Endodermal cell (in vitro differentiated cells): ENCODE measurements around the gene VPS41. TPM values are rescaled to one million over a fixed set of nuclear protein-coding genes. Genes with fewer than 3 reads are reported as not detected.

Experiments
- DNase-seq: peaks from one replicate; pipeline ENCODE4 v3.0.0-alpha.2; 2017
- H3K27ac ChIP-seq: 2 replicates; pipeline ENCODE4 v1.5.1; 2013; ENCODE audit warnings: mild to moderate bottlenecking, low read depth, low read length, moderate library complexity
- H3K27me3 ChIP-seq: 2 replicates; pipeline ENCODE4 v1.6.1; 2013; ENCODE audit warnings: mild to moderate bottlenecking, low read length, moderate library complexity; ENCODE audit not compliant: insufficient read depth, control insufficient read depth, poor library complexity, severe bottlenecking
- H3K36me3 ChIP-seq: 2 replicates; pipeline ENCODE4 v1.7.0; 2013; ENCODE audit warnings: mild to moderate bottlenecking, low read length, moderate library complexity; ENCODE audit not compliant: control insufficient read depth, insufficient read depth
- H3K4me1 ChIP-seq: one replicate; pipeline ENCODE4 v1.7.0; 2013; ENCODE audit warnings: low read length; ENCODE audit not compliant: control insufficient read depth, insufficient read depth
- H3K4me3 ChIP-seq: 2 replicates; pipeline ENCODE4 v1.5.1; 2013; ENCODE audit warnings: mild to moderate bottlenecking, low read length, moderate library complexity
- H3K9ac ChIP-seq: 2 replicates; pipeline ENCODE4 v1.6.1; 2013; ENCODE audit warnings: mild to moderate bottlenecking, low read length, moderate library complexity; ENCODE audit not compliant: poor library complexity, severe bottlenecking; ENCODE audit errors: extremely low read depth
- H3K9me3 ChIP-seq: 2 replicates; pipeline ENCODE4 v1.6.1; 2013; ENCODE audit warnings: mild to moderate bottlenecking, low read length, moderate library complexity; ENCODE audit not compliant: control insufficient read depth
- H3K27ac Mint-ChIP-seq: 2 replicates; pipeline ENCODE4 v1.8.0; 2020; ENCODE audit warnings: mixed read lengths
- H3K27me3 Mint-ChIP-seq: 2 replicates; pipeline ENCODE4 v1.8.0; 2021; ENCODE audit warnings: mild to moderate bottlenecking, mixed read lengths; ENCODE audit not compliant: insufficient read depth
- H3K36me3 Mint-ChIP-seq: 2 replicates; pipeline ENCODE4 v1.8.0; 2020; ENCODE audit warnings: low read depth, mixed read lengths
- H3K4me1 Mint-ChIP-seq: 2 replicates; pipeline ENCODE4 v1.8.0; 2020; ENCODE audit warnings: mixed read lengths
- H3K4me3 Mint-ChIP-seq: 2 replicates; pipeline ENCODE4 v1.8.0; 2020; ENCODE audit warnings: mild to moderate bottlenecking, moderate library complexity, mixed read lengths
- H3K9me3 Mint-ChIP-seq: 2 replicates; pipeline ENCODE4 v1.8.0; 2020; ENCODE audit warnings: mild to moderate bottlenecking, mixed read lengths
- WGBS, 2 experiments: methylation state at CpG; one replicate each; pipeline versions ENCODE4 v1.1.5 to v1.1.7; 2013; ENCODE audit warnings: missing lambda C conversion rate in 2 of 2, mixed read lengths in 1 of 2; ENCODE audit not compliant: insufficient coverage in 1 of 2, insufficient read length in 1 of 2; 5-methylcytosine and 5-hydroxymethylcytosine counted together
- total RNA-seq, 2 donors: library from RNA; stranded (reverse); fragmentation: NEBNext Ultra II Directional in 1 of 2; extraction: Animal tissue kit (Norgen Biotek cat#: 25700) in 1 of 2; gene quantifications; 2 replicates in 1 of 2; 3 replicates in 1 of 2; pipeline ENCODE4 v1.2.1, GENCODE V29; 2021
- TF ChIP-seq, protein P1 (sequence below): fragments of 200-600 bp; sonication (generic); conservative IDR thresholded peaks from 2 replicates; pipeline ENCODE4 v1.5.0; 2021; ENCODE audit warnings: antibody characterized with exemption, mild to moderate bottlenecking

VPS41 gene
- total RNA-seq, 2 donors from 2014 or later, result 77.1 to 78.0 TPM

DNA sequence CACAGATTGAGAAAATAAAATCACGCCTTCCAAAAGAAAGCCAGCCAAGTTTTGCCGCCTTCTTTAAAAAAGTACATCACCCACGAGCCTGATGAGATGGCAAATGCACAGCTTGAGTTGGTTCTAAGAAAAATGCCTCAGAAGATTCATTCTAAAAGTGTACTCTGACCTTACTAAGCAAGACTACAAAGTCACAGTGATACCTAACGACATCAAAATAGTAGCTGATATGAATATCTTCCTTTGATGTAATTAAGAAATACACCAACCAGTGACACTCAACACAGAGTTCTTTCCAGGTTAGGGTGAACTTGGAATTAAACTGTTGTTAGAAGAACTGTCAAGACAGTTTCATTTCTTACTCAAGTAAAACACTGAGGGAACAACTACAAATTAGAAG lies 199.9 kb downstream of the VPS41 start:
- WGBS, 2 experiments, result 90 to 95% methylated on average over 3 of the region's 4 CpGs
- Mint-ChIP-seq H3K36me3 (no peaks in the 10 kb centered on the region), H3K27ac (no peak overlapping the region), H3K4me3 (no peak overlapping the region), H3K9me3 (peaks cover 4% of the 10 kb centered on the region), H3K4me1 (peaks cover 2% of the 10 kb centered on the region), H3K27me3 (no peaks in the 10 kb centered on the region)
- H3K36me3 ChIP-seq, result no peaks in the 10 kb centered on the region
- H3K4me3 ChIP-seq, result no peak overlapping the region
- DNase-seq, result no peak
- TF ChIP-seq, protein P1, sequence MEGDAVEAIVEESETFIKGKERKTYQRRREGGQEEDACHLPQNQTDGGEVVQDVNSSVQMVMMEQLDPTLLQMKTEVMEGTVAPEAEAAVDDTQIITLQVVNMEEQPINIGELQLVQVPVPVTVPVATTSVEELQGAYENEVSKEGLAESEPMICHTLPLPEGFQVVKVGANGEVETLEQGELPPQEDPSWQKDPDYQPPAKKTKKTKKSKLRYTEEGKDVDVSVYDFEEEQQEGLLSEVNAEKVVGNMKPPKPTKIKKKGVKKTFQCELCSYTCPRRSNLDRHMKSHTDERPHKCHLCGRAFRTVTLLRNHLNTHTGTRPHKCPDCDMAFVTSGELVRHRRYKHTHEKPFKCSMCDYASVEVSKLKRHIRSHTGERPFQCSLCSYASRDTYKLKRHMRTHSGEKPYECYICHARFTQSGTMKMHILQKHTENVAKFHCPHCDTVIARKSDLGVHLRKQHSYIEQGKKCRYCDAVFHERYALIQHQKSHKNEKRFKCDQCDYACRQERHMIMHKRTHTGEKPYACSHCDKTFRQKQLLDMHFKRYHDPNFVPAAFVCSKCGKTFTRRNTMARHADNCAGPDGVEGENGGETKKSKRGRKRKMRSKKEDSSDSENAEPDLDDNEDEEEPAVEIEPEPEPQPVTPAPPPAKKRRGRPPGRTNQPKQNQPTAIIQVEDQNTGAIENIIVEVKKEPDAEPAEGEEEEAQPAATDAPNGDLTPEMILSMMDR, result no peak
- H3K4me1 ChIP-seq, result no peaks in the 10 kb centered on the region
- no peak overlapping the region for H3K9ac ChIP-seq
- no peaks in the 10 kb centered on the region for H3K27me3 ChIP-seq
- H3K27ac ChIP-seq, result no peak overlapping the region
- H3K9me3 ChIP-seq, result no peaks in the 10 kb centered on the region

DNA sequence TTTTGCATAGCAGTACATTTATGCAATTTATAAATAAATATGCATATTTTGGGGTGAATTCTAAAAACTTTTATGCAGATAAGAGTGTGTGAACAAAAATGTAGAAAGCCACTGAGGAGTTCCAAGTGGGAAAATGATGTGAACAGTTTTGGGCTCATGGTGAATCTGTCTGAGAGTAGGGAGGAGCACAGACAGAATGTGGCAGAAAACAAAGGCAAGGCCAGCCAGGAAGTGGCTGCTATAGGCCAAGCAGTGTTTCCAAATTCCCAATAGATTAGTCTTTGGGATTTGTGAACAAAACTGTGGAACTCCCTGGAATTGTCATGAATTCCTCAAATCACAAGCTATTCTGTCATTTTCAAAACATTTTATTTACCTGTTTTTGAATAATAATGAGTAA lies 204.2 kb downstream of the VPS41 start:
- Mint-ChIP-seq H3K36me3 (no peaks in the 10 kb centered on the region), H3K4me3 (no peak overlapping the region), H3K27me3 (no peaks in the 10 kb centered on the region), H3K4me1 (peaks cover 5% of the 10 kb centered on the region), H3K27ac (no peak overlapping the region), H3K9me3 (peaks cover 4% of the 10 kb centered on the region)
- Histone ChIP-seq H3K36me3 (no peaks in the 10 kb centered on the region), H3K27ac (no peak overlapping the region), H3K4me3 (no peak overlapping the region), H3K4me1 (no peaks in the 10 kb centered on the region), H3K9me3 (no peaks in the 10 kb centered on the region), H3K9ac (no peak overlapping the region), H3K27me3 (no peaks in the 10 kb centered on the region)
- no peak for DNase-seq
- TF ChIP-seq, protein P1, result no peak

- Mint-ChIP-seq H3K27ac (no peak overlapping the region), H3K4me3 (no peak overlapping the region)
- TF ChIP-seq, protein P1, result no peak
These were observed 204.9 kb downstream of the VPS41 start for GRCh38 chr7:38704041-38704547.

More at GRCh38 chr7:38704041-38704547, 204.9 kb downstream of the VPS41 start:
- Mint-ChIP-seq H3K27me3 (peaks cover 3% of the 10 kb centered on the region), H3K36me3 (no peaks in the 10 kb centered on the region), H3K9me3 (peaks cover 4% of the 10 kb centered on the region), H3K4me1 (peaks cover 5% of the 10 kb centered on the region)
- no peaks in the 10 kb centered on the region for H3K36me3 ChIP-seq
- H3K9me3 ChIP-seq, result no peaks in the 10 kb centered on the region
- H3K27ac ChIP-seq, result no peak overlapping the region
- no peak overlapping the region for H3K4me3 ChIP-seq
- no peaks in the 10 kb centered on the region for H3K4me1 ChIP-seq
- no peaks in the 10 kb centered on the region for H3K27me3 ChIP-seq
- H3K9ac ChIP-seq, result no peak overlapping the region
- WGBS, 2 experiments, result 91 to 95% methylated on average over 3 of the region's 4 CpGs
- DNase-seq, result no peak
